ENCODE measurements around the gene SLC7A6OS. TPM values are rescaled to one million over a fixed set of nuclear protein-coding genes. Genes with fewer than 3 reads are reported as not detected.

The SLC7A6OS gene
- total RNA-seq, 1 experiment from 2014 or later, result 14.2 TPM

DNA sequence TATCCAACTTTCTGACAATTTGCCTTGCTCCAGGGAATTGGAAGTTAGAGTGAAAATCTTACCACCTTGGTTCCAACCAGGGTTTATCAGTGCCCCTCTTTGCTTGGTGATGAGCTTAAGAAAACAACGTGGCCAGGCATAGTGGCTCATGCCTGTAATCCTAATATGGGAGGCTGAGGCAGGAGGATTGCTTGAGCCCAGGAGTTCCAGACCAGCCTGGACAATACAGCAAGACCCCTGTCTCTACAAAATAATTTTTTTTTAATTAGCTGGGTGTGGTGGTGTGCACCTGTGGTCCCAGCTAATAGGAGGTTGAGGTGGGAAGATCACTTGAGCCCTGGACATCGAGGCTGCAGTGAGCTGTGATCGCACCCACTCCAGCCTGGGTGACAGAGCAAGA lies 25.1 kb downstream of the SLC7A6OS start:
- no peak overlapping the region for H3K4me3 ChIP-seq
- ChIA-PET POLR2A (ENCODE audit: unreplicated experiment) (no interaction called here), CTCF (interaction anchor here (0.7 kb wide), 1 partner anchor 136 kb away, joined by 8 read pairs; no protein-coding TSS in a partner anchor)
- intact Hi-C loops (cut with micrococcal nuclease; ENCODE audit: unreplicated experiment), result no loop called here
- no TSS peak for BruUV-seq (replicated peaks)
- H3K9me2 ChIP-seq (ENCODE audit: insufficient read depth), result no peaks in the 10 kb centered on the region
- H3K9me3 ChIP-seq (ENCODE audit: insufficient read depth, low read depth), result no peaks in the 10 kb centered on the region
- no peaks in the 10 kb centered on the region for H3F3A ChIP-seq (ENCODE audit: insufficient read depth, low read depth)
- peaks cover 4% of the 10 kb centered on the region for H4K20me1 ChIP-seq (ENCODE audit: insufficient read depth)
- no peak overlapping the region for H3K27ac ChIP-seq
- H3K79me2 ChIP-seq (ENCODE audit: low read depth), result no peaks in the 10 kb centered on the region
- H3K36me3 ChIP-seq (ENCODE audit: low read depth), result no peaks in the 10 kb centered on the region
- no peak overlapping the region for H2AFZ ChIP-seq
- TF ChIP-seq EZH2 (IDR thresholded peaks at IDR 0.05; ENCODE audit: low read depth), result no peak
- TF ChIP-seq, protein P1, sequence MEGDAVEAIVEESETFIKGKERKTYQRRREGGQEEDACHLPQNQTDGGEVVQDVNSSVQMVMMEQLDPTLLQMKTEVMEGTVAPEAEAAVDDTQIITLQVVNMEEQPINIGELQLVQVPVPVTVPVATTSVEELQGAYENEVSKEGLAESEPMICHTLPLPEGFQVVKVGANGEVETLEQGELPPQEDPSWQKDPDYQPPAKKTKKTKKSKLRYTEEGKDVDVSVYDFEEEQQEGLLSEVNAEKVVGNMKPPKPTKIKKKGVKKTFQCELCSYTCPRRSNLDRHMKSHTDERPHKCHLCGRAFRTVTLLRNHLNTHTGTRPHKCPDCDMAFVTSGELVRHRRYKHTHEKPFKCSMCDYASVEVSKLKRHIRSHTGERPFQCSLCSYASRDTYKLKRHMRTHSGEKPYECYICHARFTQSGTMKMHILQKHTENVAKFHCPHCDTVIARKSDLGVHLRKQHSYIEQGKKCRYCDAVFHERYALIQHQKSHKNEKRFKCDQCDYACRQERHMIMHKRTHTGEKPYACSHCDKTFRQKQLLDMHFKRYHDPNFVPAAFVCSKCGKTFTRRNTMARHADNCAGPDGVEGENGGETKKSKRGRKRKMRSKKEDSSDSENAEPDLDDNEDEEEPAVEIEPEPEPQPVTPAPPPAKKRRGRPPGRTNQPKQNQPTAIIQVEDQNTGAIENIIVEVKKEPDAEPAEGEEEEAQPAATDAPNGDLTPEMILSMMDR (conservative IDR thresholded peaks at IDR 0.05), result no peak
- H3K4me1 ChIP-seq (replicated peaks; ENCODE audit: insufficient read depth), result 0 out of 2 replicates have a peak, but pooled peaks cover 7% of the 10 kb centered on the region
- no peak for DNase-seq
- no peaks in the 10 kb centered on the region for H3K27me3 ChIP-seq (ENCODE audit: insufficient read depth, low read depth)
- no peak overlapping the region for H3K4me2 ChIP-seq

DNA sequence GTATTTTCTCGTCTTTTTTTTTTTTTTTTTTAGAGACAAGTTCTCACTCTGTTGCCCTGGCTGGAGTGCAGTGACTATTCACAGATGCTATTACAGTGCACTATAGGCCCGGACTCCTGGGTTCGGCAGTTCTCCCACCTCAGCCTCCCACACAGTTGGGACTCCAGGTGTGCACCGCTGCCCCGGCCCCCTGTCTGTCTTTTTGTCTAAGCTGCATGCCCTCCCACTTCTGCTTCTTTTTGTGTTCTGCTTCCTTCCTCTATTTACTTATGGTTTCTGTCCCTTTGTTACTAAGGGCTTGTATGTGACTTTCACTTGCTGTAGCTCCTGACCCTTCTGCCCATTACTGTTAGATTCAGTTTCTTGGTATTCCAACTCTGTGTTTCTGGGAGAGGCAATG lies 25.9 kb downstream of the SLC7A6OS start:
- H2AFZ ChIP-seq, result no peak overlapping the region
- H3K9me2 ChIP-seq (ENCODE audit: insufficient read depth), result no peaks in the 10 kb centered on the region
- no peak for TF ChIP-seq EZH2 (IDR thresholded peaks at IDR 0.05; ENCODE audit: low read depth)
- TF ChIP-seq, protein P1 (conservative IDR thresholded peaks at IDR 0.05), result no peak
- no peak overlapping the region for H3K27ac ChIP-seq
- ChIA-PET POLR2A (ENCODE audit: unreplicated experiment) (no interaction called here), CTCF (no interaction called here)
- no peaks in the 10 kb centered on the region for H3K9me3 ChIP-seq (ENCODE audit: insufficient read depth, low read depth)
- H3K79me2 ChIP-seq (ENCODE audit: low read depth), result no peaks in the 10 kb centered on the region
- H3F3A ChIP-seq (ENCODE audit: insufficient read depth, low read depth), result no peaks in the 10 kb centered on the region
- H3K27me3 ChIP-seq (ENCODE audit: insufficient read depth, low read depth), result no peaks in the 10 kb centered on the region
- intact Hi-C loops (cut with micrococcal nuclease; ENCODE audit: unreplicated experiment), result no loop called here
- 0 out of 2 replicates have a peak, but pooled peaks cover 7% of the 10 kb centered on the region for H3K4me1 ChIP-seq (replicated peaks; ENCODE audit: insufficient read depth)
- BruUV-seq (replicated peaks), result no TSS peak
- no peaks in the 10 kb centered on the region for H3K36me3 ChIP-seq (ENCODE audit: low read depth)
- no peak overlapping the region for H3K4me2 ChIP-seq
- peaks cover 6% of the 10 kb centered on the region for H4K20me1 ChIP-seq (ENCODE audit: insufficient read depth)
- no peak for DNase-seq
- H3K4me3 ChIP-seq, result no peak overlapping the region

DNA sequence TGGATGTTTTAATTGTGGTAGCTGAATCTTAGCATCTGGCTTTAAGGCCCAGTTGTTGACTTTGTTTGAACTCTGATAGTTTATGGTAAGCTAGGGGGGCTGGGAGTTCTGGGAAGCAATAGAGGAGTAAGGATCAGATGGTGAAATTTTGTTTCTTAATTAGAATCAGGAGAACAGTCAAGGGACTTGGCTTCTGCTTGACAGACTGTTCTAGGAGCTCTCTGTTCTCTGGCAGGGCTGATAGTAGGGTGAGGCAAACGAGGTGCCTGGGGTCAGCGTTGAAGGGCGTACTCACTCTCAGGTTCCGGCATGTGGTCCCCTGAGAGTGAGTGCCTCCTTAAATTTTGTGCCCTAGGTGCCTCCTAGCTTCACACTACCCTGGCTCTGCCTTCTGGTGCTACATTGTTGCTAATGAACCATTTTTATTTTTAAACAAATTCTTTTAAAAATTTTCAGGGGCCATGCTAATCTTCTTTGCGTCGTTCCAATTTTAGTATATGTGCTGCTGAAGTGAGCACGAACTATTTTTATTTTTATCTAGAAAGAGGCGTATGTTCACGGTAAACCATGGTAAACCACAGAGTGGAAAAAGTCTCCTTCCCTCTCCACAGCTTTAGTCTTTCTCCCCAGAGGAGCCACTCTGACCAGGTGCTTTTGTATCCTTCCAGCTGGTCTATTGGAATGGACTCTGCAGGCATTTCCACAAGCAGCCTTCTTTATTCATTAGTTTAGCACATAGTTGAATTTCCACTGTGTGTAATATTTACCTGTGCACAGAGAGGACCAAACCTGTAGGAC lies 26.7 kb downstream of the SLC7A6OS start:
- H3K4me3 ChIP-seq, result no peak overlapping the region
- POLR2A ChIA-PET (ENCODE audit: unreplicated experiment), result no interaction called here

More for the DNA sequence above, 26.7 kb downstream of the SLC7A6OS start:
- Histone ChIP-seq H3K36me3 (ENCODE audit: low read depth) (no peaks in the 10 kb centered on the region), H3K79me2 (ENCODE audit: low read depth) (no peaks in the 10 kb centered on the region), H3K27ac (no peak overlapping the region), H3K27me3 (ENCODE audit: insufficient read depth, low read depth) (no peaks in the 10 kb centered on the region), H3K9me3 (ENCODE audit: insufficient read depth, low read depth) (no peaks in the 10 kb centered on the region), H2AFZ (no peak overlapping the region), H3K4me2 (no peak overlapping the region), H3K9me2 (ENCODE audit: insufficient read depth) (no peaks in the 10 kb centered on the region), H3K4me1 (replicated peaks; ENCODE audit: insufficient read depth) (0 out of 2 replicates have a peak, but pooled peaks cover 7% of the 10 kb centered on the region), H4K20me1 (ENCODE audit: insufficient read depth) (peaks cover 13% of the 10 kb centered on the region), H3F3A (ENCODE audit: insufficient read depth, low read depth) (no peaks in the 10 kb centered on the region)
- intact Hi-C loops (cut with micrococcal nuclease; ENCODE audit: unreplicated experiment), result no loop called here
- BruUV-seq (replicated peaks), result no TSS peak
- no peak for TF ChIP-seq EZH2 (IDR thresholded peaks at IDR 0.05; ENCODE audit: low read depth)
- TF ChIP-seq, protein P1 (conservative IDR thresholded peaks at IDR 0.05), result no peak
- no peak for DNase-seq
- CTCF ChIA-PET, result no interaction called here
